Nephron (organoid): ENCODE data around the gene BNIP2.

ENCODE experiments used
- H3K27ac Mint-ChIP-seq, 3 experiments: 2 replicates each; pipeline ENCODE4 v1.8.0; 2020; ENCODE audit warnings: mixed read lengths in 3 of 3, mild to moderate bottlenecking in 2 of 3, moderate library complexity in 1 of 3
- H3K27me3 Mint-ChIP-seq: 2 replicates; pipeline ENCODE4 v1.8.0; 2021; ENCODE audit warnings: low read depth, mild to moderate bottlenecking, moderate library complexity, mixed read lengths
- H3K36me3 Mint-ChIP-seq: 2 replicates; pipeline ENCODE4 v1.8.0; 2020; ENCODE audit warnings: low read depth, mixed read lengths
- H3K4me1 Mint-ChIP-seq: 2 replicates; pipeline ENCODE4 v1.8.0; 2020; ENCODE audit warnings: mixed read lengths
- H3K4me3 Mint-ChIP-seq, 3 experiments: 2 replicates each; pipeline ENCODE4 v1.8.0; 2020; ENCODE audit warnings: mild to moderate bottlenecking in 3 of 3, mixed read lengths in 3 of 3, moderate library complexity in 2 of 3
- H3K9me3 Mint-ChIP-seq: 2 replicates; pipeline ENCODE4 v1.8.0; 2020; ENCODE audit warnings: mixed read lengths
- TF ChIP-seq, protein P1 (sequence below), 3 experiments: fragments of 200-600 bp; sonication (generic); IDR thresholded peaks; one replicate each; pipeline ENCODE4 v1.5.0; 2021; ENCODE audit warnings: antibody characterized with exemption in 3 of 3; ENCODE audit not compliant: unreplicated experiment in 3 of 3

The BNIP2 gene

DNA sequence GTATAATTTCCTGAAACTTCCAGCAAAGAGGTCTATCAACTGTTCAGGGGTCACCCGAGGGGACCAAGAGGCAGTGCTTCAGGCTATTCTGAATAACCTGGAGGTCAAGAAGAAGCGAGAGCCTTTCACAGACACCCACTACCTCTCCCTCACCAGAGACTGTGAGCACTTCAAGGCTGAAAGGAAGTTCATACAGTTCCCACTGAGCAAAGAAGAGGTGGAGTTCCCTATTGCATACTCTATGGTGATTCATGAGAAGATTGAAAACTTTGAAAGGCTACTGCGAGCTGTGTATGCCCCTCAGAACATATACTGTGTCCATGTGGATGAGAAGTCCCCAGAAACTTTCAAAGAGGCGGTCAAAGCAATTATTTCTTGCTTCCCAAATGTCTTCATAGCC is 70.7 kb downstream of the BNIP2 start:
- Mint-ChIP-seq H3K4me1 (no peaks in the 10 kb centered on the region), H3K27ac (no peak overlapping the region), H3K4me3 (no peak overlapping the region), H3K27me3 (peaks cover 14% of the 10 kb centered on the region), H3K36me3 (no peaks in the 10 kb centered on the region), H3K9me3 (no peaks in the 10 kb centered on the region)
- TF ChIP-seq, protein P1, sequence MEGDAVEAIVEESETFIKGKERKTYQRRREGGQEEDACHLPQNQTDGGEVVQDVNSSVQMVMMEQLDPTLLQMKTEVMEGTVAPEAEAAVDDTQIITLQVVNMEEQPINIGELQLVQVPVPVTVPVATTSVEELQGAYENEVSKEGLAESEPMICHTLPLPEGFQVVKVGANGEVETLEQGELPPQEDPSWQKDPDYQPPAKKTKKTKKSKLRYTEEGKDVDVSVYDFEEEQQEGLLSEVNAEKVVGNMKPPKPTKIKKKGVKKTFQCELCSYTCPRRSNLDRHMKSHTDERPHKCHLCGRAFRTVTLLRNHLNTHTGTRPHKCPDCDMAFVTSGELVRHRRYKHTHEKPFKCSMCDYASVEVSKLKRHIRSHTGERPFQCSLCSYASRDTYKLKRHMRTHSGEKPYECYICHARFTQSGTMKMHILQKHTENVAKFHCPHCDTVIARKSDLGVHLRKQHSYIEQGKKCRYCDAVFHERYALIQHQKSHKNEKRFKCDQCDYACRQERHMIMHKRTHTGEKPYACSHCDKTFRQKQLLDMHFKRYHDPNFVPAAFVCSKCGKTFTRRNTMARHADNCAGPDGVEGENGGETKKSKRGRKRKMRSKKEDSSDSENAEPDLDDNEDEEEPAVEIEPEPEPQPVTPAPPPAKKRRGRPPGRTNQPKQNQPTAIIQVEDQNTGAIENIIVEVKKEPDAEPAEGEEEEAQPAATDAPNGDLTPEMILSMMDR (IDR thresholded peaks at IDR 0.05; ENCODE audit: unreplicated experiment in 3 of 3) = no peak

DNA sequence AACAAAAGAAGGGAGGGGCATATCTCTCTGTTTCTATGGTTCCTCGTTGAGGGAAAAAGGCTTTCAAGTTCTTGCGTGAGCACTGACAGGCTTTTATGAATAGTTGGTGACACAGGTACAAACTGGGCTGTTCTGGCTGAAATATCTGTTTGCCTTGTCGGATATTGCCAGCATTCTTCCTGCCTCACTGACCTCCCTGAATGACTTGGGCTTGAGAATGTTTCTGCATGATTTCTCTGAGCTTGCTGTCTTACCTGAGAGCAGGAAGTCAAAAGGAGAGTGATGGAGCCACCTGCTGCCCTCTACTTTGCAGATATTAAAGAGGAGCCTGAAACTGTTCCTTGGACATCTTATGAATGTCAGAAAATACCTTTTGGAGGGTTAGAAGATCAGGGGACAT is 72.7 kb downstream of the BNIP2 start:
- Mint-ChIP-seq H3K27me3 (peaks cover 14% of the 10 kb centered on the region), H3K4me1 (no peaks in the 10 kb centered on the region), H3K9me3 (peaks cover 3% of the 10 kb centered on the region), H3K27ac (peak overlapping the region in 2 of 3 experiments; percentile 46 to 62), H3K36me3 (no peaks in the 10 kb centered on the region), H3K4me3 (no peak overlapping the region)
- TF ChIP-seq, protein P1 (IDR thresholded peaks at IDR 0.05; ENCODE audit: unreplicated experiment in 3 of 3) = no peak

DNA sequence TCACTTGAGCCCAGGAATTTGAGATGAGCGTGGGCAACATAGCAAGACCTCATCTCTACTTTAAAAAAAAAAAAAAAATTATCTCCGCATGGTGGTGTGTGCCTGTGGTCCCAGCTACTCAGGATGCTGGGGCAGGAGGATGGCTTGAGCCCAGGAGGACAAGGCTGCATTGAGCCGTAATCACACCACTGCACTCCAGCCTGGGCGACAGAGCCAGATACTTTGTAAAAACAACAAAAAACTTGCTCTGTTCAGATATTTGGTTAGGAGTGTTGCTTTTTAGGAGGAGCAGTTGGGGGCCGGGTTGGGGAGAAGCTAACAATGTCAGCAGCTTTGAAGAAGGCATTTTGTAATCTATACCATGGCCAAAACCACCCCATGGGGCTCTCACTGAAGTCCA is 73.5 kb downstream of the BNIP2 start:
- Mint-ChIP-seq H3K27ac (no peak overlapping the region), H3K4me3 (no peak overlapping the region), H3K4me1 (no peaks in the 10 kb centered on the region), H3K36me3 (no peaks in the 10 kb centered on the region), H3K27me3 (peaks cover 14% of the 10 kb centered on the region), H3K9me3 (peaks cover 4% of the 10 kb centered on the region)
- TF ChIP-seq, protein P1 (IDR thresholded peaks at IDR 0.05; ENCODE audit: unreplicated experiment in 3 of 3) = no peak

DNA sequence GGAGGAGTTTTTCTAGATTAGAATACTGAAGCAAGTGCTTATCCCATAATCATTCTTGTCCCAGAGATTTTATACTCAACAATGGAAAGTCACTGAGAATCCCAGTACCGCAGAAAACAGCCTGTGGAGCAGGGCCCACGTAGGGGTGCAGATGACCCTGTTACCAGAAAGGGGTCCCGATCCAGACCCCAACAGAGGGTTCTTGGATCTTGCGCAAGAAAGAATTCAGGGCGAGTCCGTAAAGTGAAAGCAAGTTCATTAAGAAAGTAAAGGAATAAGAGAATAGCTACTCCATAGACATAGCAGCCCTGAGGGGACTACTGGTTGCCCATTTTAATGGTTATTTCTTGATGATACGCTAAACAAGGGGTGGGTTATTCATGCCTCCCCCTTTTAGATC is 75.0 kb downstream of the BNIP2 start:
- Mint-ChIP-seq H3K4me3 (no peak overlapping the region), H3K27me3 (peaks cover 14% of the 10 kb centered on the region), H3K27ac (no peak overlapping the region), H3K4me1 (no peaks in the 10 kb centered on the region), H3K36me3 (no peaks in the 10 kb centered on the region), H3K9me3 (peaks cover 4% of the 10 kb centered on the region)
- TF ChIP-seq, protein P1 (IDR thresholded peaks at IDR 0.05; ENCODE audit: unreplicated experiment in 3 of 3) = no peak

DNA sequence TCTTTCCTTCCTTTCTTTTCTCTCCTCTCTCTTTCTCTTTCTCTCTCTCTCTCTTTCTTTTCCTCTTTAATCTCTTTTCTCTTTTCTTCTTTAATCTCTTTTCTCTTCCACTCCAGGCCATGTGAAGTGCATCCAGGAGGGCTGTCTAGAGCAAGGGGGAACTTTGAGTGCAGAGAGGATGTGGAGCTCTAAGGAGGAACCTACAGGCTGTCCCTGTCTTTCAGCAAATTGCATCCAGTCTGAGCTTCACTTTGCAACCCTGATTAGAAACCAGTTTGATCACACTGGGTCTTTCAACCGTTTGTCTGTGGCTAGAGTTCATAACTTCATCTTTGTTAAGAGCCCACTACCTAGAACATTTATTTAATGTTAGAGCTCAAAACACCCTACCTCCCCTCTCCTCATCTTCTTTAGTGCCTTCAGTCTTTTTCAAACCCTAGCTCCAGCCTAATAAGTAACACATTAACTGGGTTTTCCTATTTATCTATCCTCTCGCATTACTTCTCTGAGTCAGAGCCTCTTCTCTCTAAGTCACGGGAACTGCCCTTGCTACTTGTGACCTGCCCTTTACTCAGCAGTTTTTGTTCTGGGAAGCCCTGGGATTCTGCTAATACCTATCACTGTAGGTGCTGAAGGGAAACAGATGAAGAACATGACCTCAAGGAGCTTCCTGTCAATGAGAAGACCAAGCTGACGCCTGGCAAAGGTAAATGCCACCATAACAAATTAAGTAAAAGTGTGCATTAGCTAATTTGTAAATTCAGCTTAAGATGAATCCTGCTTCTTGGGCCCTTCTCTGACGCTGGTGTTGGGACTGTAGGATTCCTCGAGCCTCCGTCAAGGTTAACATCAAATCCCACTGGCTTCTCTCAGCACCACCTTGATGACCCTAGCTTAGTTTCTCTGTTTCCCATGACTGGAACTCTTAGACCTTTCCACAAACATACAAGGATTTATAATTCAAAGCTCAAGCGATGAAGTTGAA is 77.6 kb downstream of the BNIP2 start, which contains the start of gene GCNT3:
TSS of gene GCNT3 (plus strand) at position 508 of the 985 bp plus-strand sequence. CDS start 6,456 bp downstream, outside the sequence.
- TF ChIP-seq, protein P1 (IDR thresholded peaks at IDR 0.05; ENCODE audit: unreplicated experiment in 3 of 3) = no peak
- H3K4me3 Mint-ChIP-seq = no peak within 1 kb of the TSS
- no peaks in the 10 kb centered on the region for H3K36me3 Mint-ChIP-seq
- peak within 1 kb of the TSS in 2 of 3 experiments; percentile 50 to 82 for H3K27ac Mint-ChIP-seq
- no peaks in the 10 kb centered on the region for H3K4me1 Mint-ChIP-seq
- H3K27me3 Mint-ChIP-seq = peaks cover 8% of the 10 kb centered on the region
- peaks cover 4% of the 10 kb centered on the region for H3K9me3 Mint-ChIP-seq
